Measurements from ENCODE around the gene HHLA2.
A peak's percentile ranks its signal among the peaks of the same experiment; 100 is the strongest.
"Not testable (repeated sequence)": the region's sequence is repeated elsewhere in the genome, so short reads cannot be mapped to it uniquely, and the experiment has no call there.

The HHLA2 gene, protein sequence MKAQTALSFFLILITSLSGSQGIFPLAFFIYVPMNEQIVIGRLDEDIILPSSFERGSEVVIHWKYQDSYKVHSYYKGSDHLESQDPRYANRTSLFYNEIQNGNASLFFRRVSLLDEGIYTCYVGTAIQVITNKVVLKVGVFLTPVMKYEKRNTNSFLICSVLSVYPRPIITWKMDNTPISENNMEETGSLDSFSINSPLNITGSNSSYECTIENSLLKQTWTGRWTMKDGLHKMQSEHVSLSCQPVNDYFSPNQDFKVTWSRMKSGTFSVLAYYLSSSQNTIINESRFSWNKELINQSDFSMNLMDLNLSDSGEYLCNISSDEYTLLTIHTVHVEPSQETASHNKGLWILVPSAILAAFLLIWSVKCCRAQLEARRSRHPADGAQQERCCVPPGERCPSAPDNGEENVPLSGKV

DNA sequence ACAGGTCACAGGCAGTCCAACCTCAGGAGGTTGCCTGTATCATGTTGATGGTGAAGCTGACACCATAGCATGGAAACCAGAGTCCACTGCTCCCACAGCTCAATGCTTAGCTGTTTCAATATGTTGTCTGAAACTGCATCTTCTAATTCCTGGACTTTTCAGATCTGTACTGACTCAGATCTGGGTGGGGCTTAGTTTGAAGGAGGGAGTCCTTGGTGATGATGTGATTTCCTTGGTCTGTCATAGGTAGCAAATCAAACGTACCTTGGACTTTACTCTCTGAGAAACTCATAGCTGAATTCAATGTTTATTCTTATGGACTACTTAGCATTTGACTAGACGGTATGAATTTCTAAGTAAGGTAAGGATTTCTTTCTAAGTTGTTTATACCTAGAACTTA, at the start of gene HHLA2:
TSS of gene HHLA2 (plus strand) at position 310 of the 400 bp plus-strand sequence. CDS start 55,266 bp downstream, outside the sequence.
- no peak for FAIRE-seq

- FAIRE-seq = no peak
Measured at GRCh38 chr3:108250626-108251025, 45.7 kb upstream of the HHLA2 start.

DNA sequence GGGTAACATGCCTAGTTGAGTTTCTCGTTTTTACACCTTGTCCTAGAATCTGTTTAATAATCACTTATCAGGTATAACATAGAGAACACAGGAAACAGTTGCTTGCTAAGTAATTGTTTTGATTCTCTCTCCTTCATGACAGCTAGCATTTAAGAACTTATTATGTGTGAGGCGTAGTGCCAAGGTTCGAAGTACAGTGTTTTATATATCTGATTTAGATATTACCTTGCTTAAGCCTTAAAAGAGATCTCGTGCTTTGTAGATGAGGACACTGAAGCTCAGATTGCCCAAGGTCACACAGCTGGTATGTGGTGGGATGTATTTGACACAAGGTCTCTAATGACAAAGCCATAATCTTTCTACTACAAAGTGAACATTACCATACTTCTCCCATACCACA, 45.1 kb upstream of the HHLA2 start:
- no peak for FAIRE-seq

DNA sequence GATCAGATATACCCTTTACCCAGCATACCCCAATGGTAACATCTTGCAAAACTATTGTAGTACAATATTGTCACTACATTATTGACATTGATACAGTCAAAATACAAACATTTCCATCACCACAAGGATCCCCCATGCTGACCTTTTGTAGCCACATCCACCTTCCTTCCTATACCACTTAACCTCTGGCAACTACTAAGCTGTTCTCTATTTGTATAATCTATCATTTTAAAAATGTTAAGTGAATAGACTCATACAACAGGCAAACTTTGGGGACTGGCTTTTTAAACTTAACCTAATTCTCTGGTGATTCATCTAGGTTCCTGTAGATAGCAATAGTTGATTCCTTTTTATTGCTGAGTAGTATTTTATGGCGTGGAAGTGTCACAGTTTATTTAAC, 44.5 kb upstream of the HHLA2 start:
- no peak for FAIRE-seq

GRCh38 chr3:108255131-108255530, 41.2 kb upstream of the HHLA2 start:
- FAIRE-seq = no peak

DNA sequence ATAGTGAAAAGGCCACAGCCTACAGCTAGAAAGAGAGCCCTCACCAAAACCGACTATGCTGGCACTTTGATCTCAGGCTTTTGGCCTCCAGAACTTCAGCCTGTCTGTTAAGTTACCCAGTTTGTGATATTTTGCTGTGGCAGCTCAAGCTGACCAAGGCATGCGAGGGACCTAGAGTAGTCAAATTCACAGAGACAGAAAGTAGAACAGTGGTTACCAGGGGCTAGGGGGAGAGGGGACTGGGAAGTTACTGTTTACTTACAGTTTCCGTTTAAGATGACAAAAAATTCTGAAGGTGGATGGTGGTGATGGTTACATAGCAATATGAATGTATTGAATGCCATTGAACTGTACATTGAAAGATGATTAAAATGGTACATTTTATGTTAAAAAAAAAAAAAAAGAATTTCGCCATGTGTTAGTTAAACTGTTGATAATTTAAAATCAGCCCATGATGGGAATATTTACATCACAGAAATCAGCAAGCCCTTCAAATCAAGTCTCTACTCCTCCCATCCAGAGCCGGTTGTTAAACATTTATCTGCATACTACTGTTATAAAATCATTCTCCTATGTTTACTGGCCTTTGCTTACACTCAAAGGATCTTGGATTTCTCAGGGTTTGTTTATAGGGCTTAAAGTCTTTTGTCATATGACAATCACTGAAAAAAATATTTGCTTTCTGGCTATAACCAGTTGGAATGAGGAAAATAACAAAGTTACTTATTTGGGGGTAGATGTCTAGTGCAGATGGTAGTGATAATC, 31.6 kb upstream of the HHLA2 start:
- FAIRE-seq = peak; percentile 17

DNA sequence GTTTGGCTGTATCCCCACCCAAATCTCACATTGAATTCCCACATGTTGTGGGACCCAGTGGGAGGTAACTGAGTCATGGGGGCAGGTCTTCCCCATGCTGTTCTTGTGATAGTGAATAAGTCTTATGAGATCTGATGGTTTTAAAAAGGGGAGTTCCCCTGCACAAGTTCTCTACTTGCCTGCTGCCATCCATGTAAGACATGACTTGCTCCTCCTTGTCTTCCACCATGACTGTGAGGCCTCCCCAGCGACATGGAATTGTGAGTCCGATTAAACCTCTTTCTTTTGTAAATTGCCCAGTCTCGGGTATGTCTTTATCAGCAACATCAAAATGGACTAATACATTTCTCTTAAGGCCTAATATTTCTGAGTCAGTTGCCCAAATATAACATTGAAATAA, 28.1 kb upstream of the HHLA2 start:
- not testable (repeated sequence) for FAIRE-seq

- no peak for FAIRE-seq
Measured at GRCh38 chr3:108271626-108272025, 24.7 kb upstream of the HHLA2 start.

DNA sequence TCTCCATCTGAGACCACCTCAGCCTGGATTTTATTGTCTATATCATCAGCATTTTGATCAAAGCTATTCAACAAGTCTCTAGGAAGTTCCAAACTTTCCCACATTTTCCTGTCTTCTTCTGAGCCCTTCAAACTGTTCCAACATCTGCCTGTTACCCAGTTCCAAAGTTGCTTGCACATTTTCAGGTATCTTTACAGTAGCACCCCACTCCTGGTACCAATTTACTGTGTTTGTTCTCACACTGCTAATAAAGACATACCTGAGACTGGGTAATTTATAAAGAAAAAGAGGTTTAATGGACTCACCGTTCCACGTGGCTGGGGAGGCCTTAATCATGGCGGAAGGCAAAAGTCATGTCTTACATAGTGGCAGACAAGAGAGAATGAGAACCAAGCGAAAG, 17.3 kb upstream of the HHLA2 start:
- FAIRE-seq = not testable (repeated sequence)

DNA sequence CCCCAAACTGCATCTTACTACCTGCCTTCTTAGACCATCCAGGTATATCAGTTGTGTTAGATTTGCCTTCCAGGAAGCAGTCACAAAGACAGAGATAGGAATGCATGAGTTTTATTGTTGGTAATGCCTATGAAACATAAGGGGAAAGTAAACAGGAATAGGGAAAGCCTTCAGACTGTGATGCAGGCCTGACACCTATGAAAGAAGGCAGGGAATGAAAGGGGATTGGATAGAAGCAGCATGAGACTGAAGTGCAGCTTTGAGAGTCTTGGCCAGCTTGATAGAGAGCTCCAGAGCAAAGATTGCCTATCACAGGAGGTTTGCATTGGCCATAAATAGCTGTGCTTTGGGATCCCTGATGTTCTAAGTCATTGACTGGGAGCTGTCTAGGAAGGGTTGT, 15.9 kb upstream of the HHLA2 start:
- FAIRE-seq = no peak

DNA sequence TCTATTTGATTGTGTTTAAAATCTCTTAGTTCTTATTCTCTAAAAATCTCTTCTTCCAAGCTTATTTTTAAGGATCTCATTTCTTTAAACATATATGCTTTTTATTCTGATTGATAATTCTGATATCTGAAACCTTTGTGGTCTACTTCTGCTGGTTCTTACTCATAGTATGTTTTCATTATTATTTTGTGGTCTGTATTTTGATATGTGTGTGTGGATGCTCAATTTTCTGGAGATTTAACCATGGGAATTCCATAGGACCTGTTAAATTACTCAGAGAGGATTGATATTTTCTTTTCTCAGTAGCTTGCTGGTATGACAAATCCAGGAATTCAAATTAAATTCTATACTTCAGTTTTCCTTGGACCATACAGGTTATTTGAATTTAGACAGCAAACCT, 14.7 kb upstream of the HHLA2 start:
- FAIRE-seq = no peak

DNA sequence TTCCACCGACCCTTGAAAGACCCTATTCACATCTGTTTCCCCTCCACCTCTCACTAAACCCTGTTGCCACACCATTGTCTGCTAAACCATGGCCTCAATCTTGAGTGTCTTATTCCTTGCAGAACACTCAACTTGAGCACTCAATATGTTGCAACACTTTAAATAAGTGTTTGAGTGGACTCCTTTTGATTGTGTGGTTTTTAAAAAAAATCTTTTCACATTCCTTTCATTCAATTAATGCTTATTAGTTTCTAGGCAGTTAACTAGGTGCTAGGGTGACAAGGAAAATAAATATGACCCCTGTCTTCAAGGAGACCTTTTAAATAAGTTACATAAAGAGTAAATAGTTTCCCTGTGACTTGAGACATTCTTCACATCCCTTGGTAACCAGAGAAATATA, 13.3 kb upstream of the HHLA2 start:
- no peak for FAIRE-seq

GRCh38 chr3:108283989-108284388, 12.4 kb upstream of the HHLA2 start:
- no peak for FAIRE-seq

DNA sequence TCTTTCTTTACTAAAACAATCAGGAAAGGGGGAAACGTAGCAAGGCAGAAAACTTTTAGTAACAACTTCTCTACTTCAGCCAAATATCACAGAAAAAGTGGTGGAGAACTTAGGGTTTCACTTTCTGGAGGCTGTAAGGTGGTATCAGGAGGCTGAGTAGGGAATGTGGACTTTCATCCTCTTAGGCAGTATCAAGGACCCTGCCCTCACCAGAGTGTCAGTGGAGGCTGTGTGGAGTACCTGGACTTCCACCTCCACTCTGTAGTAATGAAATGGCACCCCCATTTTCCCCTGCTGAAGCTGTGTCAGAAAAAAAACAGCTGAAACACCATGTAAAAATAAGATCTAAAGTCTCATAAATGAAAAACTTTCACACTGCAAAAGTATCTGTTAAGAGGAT, 11.2 kb upstream of the HHLA2 start:
- FAIRE-seq = no peak

DNA sequence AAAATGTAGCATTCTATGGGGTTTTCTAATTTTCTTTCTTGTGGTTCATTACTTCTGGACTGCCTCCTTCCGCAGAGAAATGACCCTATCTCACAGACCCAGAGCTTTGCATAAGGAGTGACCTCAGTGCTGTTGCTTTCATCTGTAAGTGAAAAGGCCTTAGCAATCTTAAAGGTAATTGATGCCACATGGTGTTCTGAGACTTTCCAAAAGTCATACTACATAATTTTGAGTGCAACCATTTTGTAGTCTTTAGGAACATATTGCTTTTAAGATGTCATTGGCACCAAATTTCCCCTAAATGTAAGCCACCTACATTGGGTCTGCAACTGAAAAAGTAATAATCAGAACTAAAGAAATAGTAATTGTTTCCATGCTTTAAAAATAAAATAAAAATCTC, 9.2 kb upstream of the HHLA2 start:
- FAIRE-seq = no peak

- FAIRE-seq = not testable (repeated sequence)
Measured at GRCh38 chr3:108288193-108288592, 8.2 kb upstream of the HHLA2 start.

DNA sequence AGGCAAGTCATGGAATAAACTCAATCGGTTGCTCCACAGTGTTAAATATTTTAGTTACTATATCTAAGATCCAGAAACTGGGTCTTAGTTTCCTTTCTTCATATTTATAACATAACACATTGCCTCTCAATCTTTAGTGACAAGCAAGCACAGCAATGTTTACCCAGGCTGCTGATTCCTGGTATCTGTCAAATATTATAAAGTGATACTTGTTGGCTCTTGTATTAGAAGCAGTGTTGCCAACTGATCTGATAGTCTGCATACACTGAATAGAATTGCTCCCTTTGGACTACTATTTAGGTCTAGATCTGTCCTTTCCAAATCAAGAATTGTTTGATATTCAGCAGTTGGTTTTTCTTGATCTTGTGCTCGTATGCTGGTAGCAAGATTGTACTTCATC, 7.2 kb upstream of the HHLA2 start:
- no peak for FAIRE-seq

DNA sequence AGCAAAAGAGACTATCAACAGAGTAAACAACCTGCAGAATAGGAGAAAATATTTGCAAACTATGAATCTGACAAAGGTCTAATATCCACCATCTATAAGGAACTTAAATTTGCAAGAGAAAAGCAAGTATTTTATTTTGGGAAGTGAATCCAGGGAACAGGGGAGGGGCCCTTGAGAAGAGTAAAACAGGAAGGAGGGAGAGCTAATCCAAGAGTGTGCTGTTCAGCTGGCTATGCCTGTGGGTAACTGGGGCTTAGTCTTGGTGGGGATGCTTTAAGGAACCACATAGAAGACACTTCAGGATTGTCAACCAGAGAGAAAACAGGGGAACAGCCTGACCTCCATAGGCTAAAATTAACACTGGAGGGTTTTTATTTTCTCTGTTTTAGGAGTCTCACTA, 3.9 kb upstream of the HHLA2 start:
- FAIRE-seq = no peak

GRCh38 chr3:108292905-108293328, 3.4 kb upstream of the HHLA2 start:
- no peak for FAIRE-seq

DNA sequence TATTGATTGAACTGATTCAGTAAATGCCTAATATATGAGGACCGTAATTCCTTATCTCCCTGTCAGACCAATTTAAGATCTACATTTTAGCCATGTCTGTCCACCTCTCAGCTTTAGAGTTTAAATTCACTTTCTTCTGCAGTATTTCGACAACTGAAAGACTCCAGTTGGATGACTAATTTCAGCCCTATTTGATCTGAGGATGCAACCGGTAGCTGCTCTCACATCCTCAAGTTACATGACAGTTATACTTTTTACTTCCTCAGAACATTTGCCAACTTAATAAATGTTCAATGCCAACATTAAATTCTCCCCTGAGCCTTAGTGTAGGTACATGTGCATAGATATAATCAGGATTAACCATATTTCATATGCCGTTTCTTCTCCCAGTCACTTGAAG, 2.5 kb upstream of the HHLA2 start:
- no peak for FAIRE-seq

GRCh38 chr3:108295421-108296175, 750 bp upstream of the HHLA2 start:
- no peak for FAIRE-seq

- peak; percentile 87 for FAIRE-seq
Measured at GRCh38 chr3:108297647-108298046, 1.3 kb downstream of the HHLA2 start.

GRCh38 chr3:108298056-108298455, 1.7 kb downstream of the HHLA2 start:
- FAIRE-seq = no peak
